Choroid plexus epithelial cell (primary cell): Measurements from ENCODE around the gene FAM171A1.

Experiments used
- DNase-seq: peaks from one replicate; pipeline ENCODE4 v3.0.0-alpha.2; 2010; ENCODE audit warnings: low read depth
- H3K4me3 ChIP-seq: 2 replicates; pipeline ENCODE4 v1.5.1; 2011; ENCODE audit warnings: low read depth, mild to moderate bottlenecking, control low read depth, low read length, moderate library complexity
- TF ChIP-seq, protein P1 (sequence below): conservative IDR thresholded peaks from 2 replicates; pipeline ENCODE4 v1.5.1; 2011; ENCODE audit warnings: low read depth, mild to moderate bottlenecking, control low read depth, inconsistent platforms, low read length, moderate library complexity

FAM171A1 gene

GRCh38 chr10:15182540-15183207 lies 188.4 kb downstream of the FAM171A1 start:
- TF ChIP-seq, protein P1, sequence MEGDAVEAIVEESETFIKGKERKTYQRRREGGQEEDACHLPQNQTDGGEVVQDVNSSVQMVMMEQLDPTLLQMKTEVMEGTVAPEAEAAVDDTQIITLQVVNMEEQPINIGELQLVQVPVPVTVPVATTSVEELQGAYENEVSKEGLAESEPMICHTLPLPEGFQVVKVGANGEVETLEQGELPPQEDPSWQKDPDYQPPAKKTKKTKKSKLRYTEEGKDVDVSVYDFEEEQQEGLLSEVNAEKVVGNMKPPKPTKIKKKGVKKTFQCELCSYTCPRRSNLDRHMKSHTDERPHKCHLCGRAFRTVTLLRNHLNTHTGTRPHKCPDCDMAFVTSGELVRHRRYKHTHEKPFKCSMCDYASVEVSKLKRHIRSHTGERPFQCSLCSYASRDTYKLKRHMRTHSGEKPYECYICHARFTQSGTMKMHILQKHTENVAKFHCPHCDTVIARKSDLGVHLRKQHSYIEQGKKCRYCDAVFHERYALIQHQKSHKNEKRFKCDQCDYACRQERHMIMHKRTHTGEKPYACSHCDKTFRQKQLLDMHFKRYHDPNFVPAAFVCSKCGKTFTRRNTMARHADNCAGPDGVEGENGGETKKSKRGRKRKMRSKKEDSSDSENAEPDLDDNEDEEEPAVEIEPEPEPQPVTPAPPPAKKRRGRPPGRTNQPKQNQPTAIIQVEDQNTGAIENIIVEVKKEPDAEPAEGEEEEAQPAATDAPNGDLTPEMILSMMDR, result no peak
- peak; percentile 59 for DNase-seq
- no peak overlapping the region for H3K4me3 ChIP-seq

DNA sequence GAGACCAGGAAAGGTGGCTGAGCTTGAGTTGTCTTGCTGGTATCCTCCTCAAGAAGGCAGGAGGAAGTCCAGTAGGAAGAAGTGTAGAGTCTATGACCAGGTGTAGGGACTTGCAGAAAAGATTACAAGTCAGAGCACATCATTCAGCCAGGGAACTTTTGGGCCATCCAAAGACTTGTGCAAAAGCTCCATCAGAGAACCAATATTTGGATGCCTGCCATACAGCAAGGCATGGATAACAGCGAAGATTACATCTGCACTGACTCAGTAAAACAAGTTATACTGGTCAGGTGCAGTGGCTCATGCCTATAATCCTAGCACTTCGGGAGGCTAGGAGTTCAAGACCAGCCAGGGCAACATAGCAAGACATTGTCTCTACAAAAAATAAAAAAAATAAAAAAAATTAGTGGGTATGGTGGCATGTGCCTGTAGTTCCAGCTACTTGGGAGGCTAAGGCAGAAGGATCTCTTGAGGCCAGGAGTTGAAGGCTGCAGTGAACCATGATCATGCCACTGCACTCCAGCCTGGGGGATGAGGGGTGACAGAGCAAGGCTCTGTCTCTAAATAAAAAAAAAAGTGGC lies 189.4 kb downstream of the FAM171A1 start:
- TF ChIP-seq, protein P1, result no peak
- no peak for DNase-seq
- H3K4me3 ChIP-seq, result no peak overlapping the region

DNA sequence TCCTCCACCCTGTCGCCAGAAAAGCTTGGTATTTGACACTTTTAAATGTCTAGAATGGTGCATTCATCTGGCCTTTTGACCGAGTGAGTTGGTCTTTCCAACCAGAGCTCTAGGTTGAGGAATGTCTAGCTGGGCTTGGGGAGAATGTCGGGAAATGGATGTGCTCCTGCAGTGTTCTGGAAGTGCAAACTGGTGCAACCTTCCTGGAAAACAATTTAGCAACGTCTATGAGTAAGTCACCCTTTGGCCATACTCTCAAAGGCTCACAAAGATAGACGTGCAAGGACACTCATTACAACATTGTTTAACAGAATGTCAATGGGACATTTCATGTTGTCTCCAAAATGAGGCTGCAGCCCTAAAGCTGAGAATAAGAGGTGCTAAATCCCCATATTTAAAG lies 190.4 kb downstream of the FAM171A1 start:
- no peak overlapping the region for H3K4me3 ChIP-seq
- TF ChIP-seq, protein P1, result no peak
- peak; percentile 30 for DNase-seq

DNA sequence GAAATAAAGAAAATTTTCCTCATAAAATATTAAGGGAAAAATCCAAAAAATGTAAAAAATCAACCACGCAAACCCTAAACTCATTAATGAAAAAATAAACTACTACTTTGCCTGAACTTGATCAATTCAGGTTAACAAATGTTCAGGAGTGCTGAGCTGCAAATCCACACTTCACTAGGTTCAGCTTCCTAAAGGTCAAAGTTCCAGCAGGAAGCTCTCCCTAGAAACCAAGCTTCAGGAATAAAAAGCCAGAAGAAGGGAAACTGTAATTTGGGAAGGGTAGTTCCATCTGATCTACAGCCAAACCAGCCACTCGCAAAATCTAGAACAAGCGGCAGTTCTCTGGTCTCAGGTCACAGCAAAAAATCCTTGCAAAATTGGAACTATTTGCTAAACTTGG lies 194.8 kb downstream of the FAM171A1 start:
- no peak for DNase-seq
- no peak overlapping the region for H3K4me3 ChIP-seq
- TF ChIP-seq, protein P1, result no peak

- DNase-seq, result no peak
These were observed 195.5 kb downstream of the FAM171A1 start for GRCh38 chr10:15175587-15175986.

DNA sequence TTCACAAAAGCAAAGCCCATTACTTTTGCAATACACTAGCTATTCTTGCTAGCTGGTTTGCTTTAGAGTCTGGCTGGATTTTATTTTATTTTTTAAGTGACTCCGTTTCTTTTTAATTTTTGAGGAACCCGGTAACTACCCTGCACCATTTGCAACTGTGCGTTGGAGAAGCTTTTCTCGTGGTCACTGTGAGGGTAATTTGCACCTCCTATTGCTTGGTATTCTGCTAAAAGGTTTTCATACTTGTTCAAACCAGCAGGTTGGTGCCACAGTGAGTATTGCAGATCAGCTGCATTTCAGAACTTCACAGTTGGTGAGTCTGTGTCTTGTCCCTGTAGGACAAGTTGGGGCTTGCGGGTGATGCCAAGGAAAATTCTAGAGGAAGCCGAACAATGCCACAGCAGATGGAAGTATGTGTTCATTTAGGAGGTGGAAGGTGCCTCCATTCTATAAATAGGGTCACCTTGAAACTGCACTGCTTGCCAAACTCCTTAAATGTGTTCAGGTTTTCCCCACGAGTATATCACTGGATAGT lies 198.7 kb downstream of the FAM171A1 start:
- DNase-seq, result no peak
- H3K4me3 ChIP-seq, result no peak overlapping the region
- TF ChIP-seq, protein P1, result no peak

More at GRCh38 chr10:15175587-15175986, 195.5 kb downstream of the FAM171A1 start:
- no peak overlapping the region for H3K4me3 ChIP-seq
- TF ChIP-seq, protein P1, result no peak
